Activated T-helper 1 cell treated with anti-CD3 and anti-CD28 coated beads, Interleukin-12 subunit alpha, Interleukin-12 subunit beta, Interleukin-2, Interleukin-4 antibody, amounts not matched to agents 30 ng/mL and 10 ng/mL and 1 ng/mL, durations not matched to agents 14 hours and 24 hours and 36 hours (primary cell): ENCODE data around the gene PLAC1. TPM values are rescaled to one million over a fixed set of nuclear protein-coding genes. Genes with fewer than 3 reads are reported as not detected.

ENCODE experiments used
- DNase-seq: peaks from one replicate; pipeline ENCODE4 v3.0.0; 2021; ENCODE audit warnings: low spot score
- H3K27ac Mint-ChIP-seq: one replicate; pipeline ENCODE4 v1.8.0; 2021; ENCODE audit warnings: mild to moderate bottlenecking, mixed read lengths
- H3K27me3 Mint-ChIP-seq: one replicate; pipeline ENCODE4 v1.8.0; 2022; ENCODE audit warnings: mild to moderate bottlenecking, moderate library complexity, mixed read lengths; ENCODE audit not compliant: insufficient read depth
- H3K36me3 Mint-ChIP-seq: one replicate; pipeline ENCODE4 v1.8.0; 2021; ENCODE audit warnings: low read depth, mixed read lengths
- H3K4me1 Mint-ChIP-seq: one replicate; pipeline ENCODE4 v1.8.0; 2021; ENCODE audit warnings: low read depth, mixed read lengths
- H3K4me3 Mint-ChIP-seq: one replicate; pipeline ENCODE4 v1.8.0; 2021; ENCODE audit warnings: mild to moderate bottlenecking, moderate library complexity, mixed read lengths
- H3K9me3 Mint-ChIP-seq: one replicate; pipeline ENCODE4 v1.8.0; 2021; ENCODE audit warnings: mixed read lengths
- intact Hi-C: fragments of 100-400 bp; cut with micrococcal nuclease; formaldehyde crosslinking; loops from one replicate; pipeline ENCODE4 v1.15.1; 2024
- total RNA-seq: library from RNA; stranded (reverse); gene quantifications from 2 replicates; pipeline ENCODE4 v1.2.3, GENCODE V29; 2022

The PLAC1 gene
- total RNA-seq, 1 donor from 2014 or later = not detected

DNA sequence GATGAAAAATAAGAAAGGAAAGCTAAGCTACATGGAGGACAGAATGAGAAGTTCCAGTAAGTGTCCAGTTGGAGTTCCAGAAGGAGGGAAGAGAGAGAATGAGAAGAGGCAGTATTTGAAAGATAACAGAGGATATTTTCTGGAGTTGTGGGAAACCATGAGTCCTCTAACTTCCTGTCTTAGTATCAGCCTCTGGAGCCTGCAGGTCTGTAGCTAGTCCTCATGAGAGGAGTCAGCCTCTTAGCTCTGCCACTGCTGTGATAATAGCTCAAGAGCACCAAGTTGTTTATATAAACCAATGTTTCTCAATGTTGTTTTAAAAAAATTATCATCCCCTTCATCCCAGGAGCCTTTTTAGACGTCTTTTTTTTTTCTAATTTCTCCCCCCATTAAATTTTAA lies 2.4 kb upstream of the PLAC1 start:
- DNase-seq = no peak
- intact Hi-C loops = no loop called here
- no peak overlapping the region for H3K27ac Mint-ChIP-seq
- H3K4me3 Mint-ChIP-seq = no peak overlapping the region
- peaks cover 7% of the 10 kb centered on the region for H3K27me3 Mint-ChIP-seq
- H3K9me3 Mint-ChIP-seq = no peaks in the 10 kb centered on the region
- H3K4me1 Mint-ChIP-seq = no peaks in the 10 kb centered on the region
- no peaks in the 10 kb centered on the region for H3K36me3 Mint-ChIP-seq

DNA sequence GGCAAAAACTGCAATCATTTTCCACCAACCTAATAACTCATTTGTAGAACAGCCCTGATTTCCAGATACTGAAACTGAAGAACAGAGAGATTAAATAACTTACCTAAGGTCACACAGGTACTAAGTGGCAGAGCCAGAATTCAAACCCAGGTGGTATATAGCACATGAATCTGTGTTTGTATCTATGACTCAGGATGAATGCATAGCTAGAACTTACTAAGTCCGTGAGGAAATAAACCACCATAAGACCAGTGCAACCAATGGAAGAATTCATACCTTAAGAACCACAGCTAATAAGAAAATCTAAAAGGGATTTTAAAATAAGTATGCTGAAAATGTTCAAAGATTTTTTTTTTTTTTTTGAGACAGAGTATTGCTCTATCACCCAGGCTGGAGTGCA lies 1.5 kb upstream of the PLAC1 start:
- Mint-ChIP-seq H3K4me1 (no peaks in the 10 kb centered on the region), H3K9me3 (no peaks in the 10 kb centered on the region), H3K27ac (no peak overlapping the region), H3K36me3 (no peaks in the 10 kb centered on the region), H3K4me3 (no peak overlapping the region), H3K27me3 (peaks cover 7% of the 10 kb centered on the region)
- intact Hi-C loops = no loop called here
- no peak for DNase-seq

DNA sequence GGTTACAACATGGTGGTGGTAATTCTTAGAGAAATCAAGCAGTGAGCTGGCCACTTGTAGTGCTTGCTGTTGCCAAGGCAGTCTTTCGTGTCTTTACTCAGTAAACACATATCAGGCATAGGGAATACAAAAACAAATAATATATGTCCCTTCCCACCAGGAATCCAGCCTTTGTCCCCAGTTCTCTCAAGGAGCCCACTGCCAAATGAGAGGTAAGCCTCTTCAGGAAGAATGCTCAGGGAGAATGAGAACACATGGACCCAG lies 421 bp upstream of the PLAC1 start:
- Mint-ChIP-seq H3K27ac (no peak overlapping the region), H3K4me1 (no peaks in the 10 kb centered on the region), H3K27me3 (peaks cover 7% of the 10 kb centered on the region)

DNA sequence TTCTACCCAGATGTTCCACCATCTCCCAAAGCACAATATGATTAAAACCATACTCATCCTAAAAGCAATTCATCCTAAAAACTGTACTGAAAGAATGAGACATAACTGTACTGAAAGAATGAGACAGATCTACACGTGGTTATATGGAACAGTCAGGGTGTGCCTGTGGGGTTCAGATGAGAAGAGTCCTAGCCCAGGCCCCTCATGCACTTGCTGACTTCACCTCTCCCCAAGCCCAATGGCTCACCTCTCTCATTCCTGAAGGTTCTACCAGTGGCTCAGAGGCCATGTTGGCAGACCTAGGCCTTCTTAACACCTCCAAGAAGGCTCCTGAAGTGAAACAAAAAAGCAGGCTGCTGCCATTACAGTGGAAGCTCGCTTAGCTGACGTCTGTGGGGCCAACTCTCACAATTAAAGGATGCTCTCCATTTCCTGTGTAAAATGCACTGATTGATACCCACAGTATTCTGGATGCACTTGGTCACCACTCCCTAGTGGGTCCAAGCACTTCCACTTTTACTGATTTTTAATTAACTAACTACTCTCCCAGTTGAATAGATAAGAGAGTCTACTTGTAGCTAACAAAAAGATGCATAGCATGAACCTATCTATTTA lies 3.8 kb downstream of the PLAC1 start:
- no peak for DNase-seq

More for the DNA sequence above, 421 bp upstream of the PLAC1 start:
- Mint-ChIP-seq H3K9me3 (no peaks in the 10 kb centered on the region), H3K36me3 (no peaks in the 10 kb centered on the region), H3K4me3 (no peak overlapping the region)
- intact Hi-C loops = no loop called here
- no peak for DNase-seq

GRCh38 chrX:134653835-134654234 lies 4.4 kb downstream of the PLAC1 start:
- Mint-ChIP-seq H3K4me1 (no peaks in the 10 kb centered on the region), H3K36me3 (no peaks in the 10 kb centered on the region), H3K4me3 (no peak overlapping the region), H3K27me3 (peaks cover 1% of the 10 kb centered on the region), H3K27ac (no peak overlapping the region), H3K9me3 (no peaks in the 10 kb centered on the region)
- intact Hi-C loops = loop anchor here (1.0 kb wide), 3 partner anchors 19 to 55 kb away; no protein-coding TSS in a partner anchor
- no peak for DNase-seq

More for the DNA sequence above, 3.8 kb downstream of the PLAC1 start:
- no peak overlapping the region for H3K4me3 Mint-ChIP-seq
- H3K36me3 Mint-ChIP-seq = no peaks in the 10 kb centered on the region
- no peaks in the 10 kb centered on the region for H3K4me1 Mint-ChIP-seq
- H3K27ac Mint-ChIP-seq = no peak overlapping the region
- H3K27me3 Mint-ChIP-seq = peaks cover 1% of the 10 kb centered on the region
- H3K9me3 Mint-ChIP-seq = no peaks in the 10 kb centered on the region
- intact Hi-C loops = loop anchor here (1.0 kb wide), 3 partner anchors 19 to 55 kb away; no protein-coding TSS in a partner anchor

GRCh38 chrX:134650701-134651100 lies 7.6 kb downstream of the PLAC1 start:
- intact Hi-C loops = no loop called here
- H3K27me3 Mint-ChIP-seq = peaks cover 8% of the 10 kb centered on the region
- no peak overlapping the region for H3K27ac Mint-ChIP-seq
- H3K4me3 Mint-ChIP-seq = no peak overlapping the region
- DNase-seq = no peak
- H3K9me3 Mint-ChIP-seq = no peaks in the 10 kb centered on the region
- H3K36me3 Mint-ChIP-seq = no peaks in the 10 kb centered on the region
- no peaks in the 10 kb centered on the region for H3K4me1 Mint-ChIP-seq

GRCh38 chrX:134649770-134650169 lies 8.5 kb downstream of the PLAC1 start:
- Mint-ChIP-seq H3K9me3 (no peaks in the 10 kb centered on the region), H3K4me3 (no peak overlapping the region), H3K36me3 (no peaks in the 10 kb centered on the region), H3K4me1 (no peaks in the 10 kb centered on the region), H3K27me3 (peaks cover 12% of the 10 kb centered on the region), H3K27ac (no peak overlapping the region)
- no peak for DNase-seq
- intact Hi-C loops = no loop called here

DNA sequence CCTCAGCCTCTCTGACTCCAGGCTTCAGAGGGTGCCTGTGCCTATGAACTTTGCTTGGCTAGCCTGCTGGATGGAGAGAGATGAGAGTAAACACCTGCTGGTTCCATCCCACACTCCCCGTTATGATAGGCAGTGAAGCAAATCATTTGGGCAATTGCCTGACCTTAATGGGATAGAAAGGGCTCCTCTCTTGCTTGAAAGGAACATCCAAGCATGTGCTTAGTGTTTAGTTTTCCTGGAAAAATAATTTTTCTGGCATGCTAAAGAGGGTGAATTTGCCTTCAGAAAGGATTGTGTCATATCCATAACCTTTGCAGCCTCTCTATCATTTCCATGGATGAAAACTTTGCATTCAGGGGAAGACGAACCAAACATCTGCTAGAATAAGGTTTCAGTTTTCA lies 10.8 kb downstream of the PLAC1 start:
- no peak overlapping the region for H3K4me3 Mint-ChIP-seq
- peaks cover 12% of the 10 kb centered on the region for H3K27me3 Mint-ChIP-seq
- intact Hi-C loops = no loop called here
- H3K9me3 Mint-ChIP-seq = no peaks in the 10 kb centered on the region
- H3K36me3 Mint-ChIP-seq = no peaks in the 10 kb centered on the region
- no peak for DNase-seq
- H3K27ac Mint-ChIP-seq = no peak overlapping the region
- H3K4me1 Mint-ChIP-seq = no peaks in the 10 kb centered on the region

- intact Hi-C loops = no loop called here
- Mint-ChIP-seq H3K27me3 (peaks cover 14% of the 10 kb centered on the region), H3K36me3 (no peaks in the 10 kb centered on the region), H3K27ac (no peak overlapping the region), H3K4me1 (peaks cover under 1% of the 10 kb centered on the region), H3K9me3 (no peaks in the 10 kb centered on the region), H3K4me3 (no peak overlapping the region)
- no peak for DNase-seq
Measured at GRCh38 chrX:134646691-134647090, 11.6 kb downstream of the PLAC1 start.

DNA sequence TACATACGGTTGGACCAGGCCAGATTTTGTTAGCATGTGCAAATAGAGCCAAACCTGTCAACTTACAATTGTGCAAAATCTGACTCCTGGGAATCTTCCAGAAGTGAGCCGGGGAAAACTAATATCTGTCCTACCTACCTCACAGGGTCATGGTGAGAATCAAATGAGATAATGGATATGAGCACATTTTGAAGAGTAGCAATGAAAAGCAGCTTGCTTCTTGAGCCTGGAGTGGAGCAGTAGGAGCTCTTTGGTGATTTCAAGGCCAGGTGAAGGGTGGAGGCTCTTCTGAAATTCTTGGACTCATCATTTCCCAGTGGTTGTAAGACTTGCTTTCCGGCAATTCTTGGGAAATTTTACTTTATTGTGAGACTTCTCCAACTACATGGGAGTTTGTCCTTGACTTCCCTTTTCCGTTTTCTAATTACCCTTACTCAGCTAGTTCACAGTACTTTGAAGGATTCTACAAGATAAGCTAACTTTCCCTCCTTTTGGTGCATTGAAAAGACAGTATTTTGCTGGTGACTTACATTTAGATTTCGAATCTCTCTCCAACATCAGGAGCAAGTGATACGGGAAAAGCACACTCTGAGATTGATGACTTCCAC lies 12.2 kb downstream of the PLAC1 start:
- H3K27me3 Mint-ChIP-seq = peaks cover 14% of the 10 kb centered on the region
- H3K36me3 Mint-ChIP-seq = no peaks in the 10 kb centered on the region
- intact Hi-C loops = no loop called here
- DNase-seq = no peak
- no peak overlapping the region for H3K27ac Mint-ChIP-seq
- no peaks in the 10 kb centered on the region for H3K9me3 Mint-ChIP-seq
- H3K4me1 Mint-ChIP-seq = peaks cover 5% of the 10 kb centered on the region
- H3K4me3 Mint-ChIP-seq = no peak overlapping the region

DNA sequence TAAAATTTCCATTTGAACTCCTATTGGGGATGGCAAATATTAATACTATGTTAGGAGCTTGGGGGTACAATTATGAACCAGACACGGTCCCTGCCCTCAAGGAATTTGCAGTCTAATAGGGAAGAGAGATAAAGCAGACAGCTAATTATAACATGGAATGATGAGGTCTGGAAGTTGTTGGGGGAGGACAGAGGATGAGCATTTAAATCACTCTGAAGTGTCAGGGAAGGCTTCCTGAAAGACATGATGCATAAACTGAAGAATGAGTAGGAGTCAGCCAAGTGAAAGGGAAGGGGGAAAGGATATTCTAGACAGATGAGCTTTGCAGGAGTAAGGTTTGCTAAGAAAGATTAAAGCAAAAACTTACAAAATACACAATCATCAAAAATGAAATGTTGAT lies 15.9 kb downstream of the PLAC1 start:
- Mint-ChIP-seq H3K27me3 (peaks cover 12% of the 10 kb centered on the region), H3K27ac (no peak overlapping the region), H3K4me1 (peaks cover 5% of the 10 kb centered on the region), H3K4me3 (no peak overlapping the region), H3K9me3 (no peaks in the 10 kb centered on the region), H3K36me3 (no peaks in the 10 kb centered on the region)
- intact Hi-C loops = no loop called here
- DNase-seq = no peak

DNA sequence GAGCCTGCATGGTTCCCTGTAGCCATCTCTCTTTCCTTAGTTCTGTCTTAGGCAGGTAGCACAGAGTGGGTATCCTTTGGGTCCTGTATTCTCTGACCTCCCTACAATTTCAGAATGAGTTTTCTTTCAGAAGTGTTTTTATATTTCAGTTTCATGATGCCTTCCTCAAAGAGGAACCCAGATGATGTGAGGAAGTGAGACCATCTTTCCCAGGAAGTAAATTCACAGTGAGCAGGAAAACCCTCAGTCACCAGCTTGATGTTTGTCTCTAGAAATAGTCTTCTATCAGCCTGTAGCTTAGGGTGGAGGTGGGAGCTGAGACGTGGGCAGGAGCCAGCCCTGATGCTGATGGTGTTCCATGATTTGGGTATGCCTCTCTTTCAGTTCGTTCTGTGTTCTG lies 16.9 kb downstream of the PLAC1 start:
- DNase-seq = no peak
- Mint-ChIP-seq H3K4me1 (peaks cover 5% of the 10 kb centered on the region), H3K36me3 (no peaks in the 10 kb centered on the region), H3K9me3 (no peaks in the 10 kb centered on the region), H3K27me3 (peaks cover 6% of the 10 kb centered on the region), H3K4me3 (no peak overlapping the region), H3K27ac (no peak overlapping the region)
- intact Hi-C loops = no loop called here

DNA sequence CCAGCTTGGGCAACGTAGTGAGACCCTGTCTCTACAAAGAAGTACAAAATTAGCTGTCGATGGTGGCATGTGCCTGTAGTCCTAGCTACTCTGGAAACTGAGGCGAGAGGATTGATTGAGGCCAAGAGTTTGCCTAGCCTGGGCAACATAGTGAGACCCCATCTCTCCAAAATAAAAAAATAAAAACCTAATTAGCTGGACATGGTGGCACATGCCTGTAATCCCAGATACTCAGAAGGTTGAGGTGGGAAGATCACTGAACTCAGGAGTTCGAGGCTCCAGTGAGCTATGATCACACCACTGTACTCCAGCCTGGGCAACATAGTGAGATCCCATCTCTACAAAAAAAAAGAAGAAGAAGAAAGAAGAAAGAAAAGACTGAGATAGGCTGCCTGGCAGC lies 17.4 kb downstream of the PLAC1 start:
- Mint-ChIP-seq H3K9me3 (no peaks in the 10 kb centered on the region), H3K36me3 (no peaks in the 10 kb centered on the region), H3K4me1 (peaks cover 5% of the 10 kb centered on the region), H3K4me3 (no peak overlapping the region), H3K27me3 (peaks cover 6% of the 10 kb centered on the region), H3K27ac (no peak overlapping the region)
- DNase-seq = no peak
- intact Hi-C loops = no loop called here

GRCh38 chrX:134636851-134637250 lies 21.4 kb downstream of the PLAC1 start:
- peaks cover 12% of the 10 kb centered on the region for H3K4me1 Mint-ChIP-seq
- H3K27ac Mint-ChIP-seq = no peak overlapping the region
- H3K36me3 Mint-ChIP-seq = peaks cover 2% of the 10 kb centered on the region
- no peak for DNase-seq
- intact Hi-C loops = no loop called here
- H3K9me3 Mint-ChIP-seq = no peaks in the 10 kb centered on the region
- no peak overlapping the region for H3K4me3 Mint-ChIP-seq
- peaks cover 2% of the 10 kb centered on the region for H3K27me3 Mint-ChIP-seq
